ENCODE data around the gene PNMA5. TPM values are rescaled to one million over a fixed set of nuclear protein-coding genes. Genes with fewer than 3 reads are reported as not detected.
"Not testable (repeated sequence)": the region's sequence is repeated elsewhere in the genome, so short reads cannot be mapped to it uniquely, and the experiment has no call there.

PNMA5 gene
- total and polyA plus RNA-seq, 8 donors, result 0.07 to 0.17 (median 0.11) TPM; not detected in 2

GRCh38 chrX:153019166-153019565 lies 25.2 kb upstream of the PNMA5 start:
- H3K27me3 ChIP-seq, result no peaks in the 10 kb centered on the region
- intact Hi-C loops (cut with DNase I), result no loop called here
- no peak for DNase-seq
- no peak for TF ChIP-seq CTCF (IDR thresholded peaks at IDR 0.05)
- H3K27ac ChIP-seq, result no peak overlapping the region
- no peak overlapping the region for H3K4me3 ChIP-seq
- no peaks in the 10 kb centered on the region for H3K4me1 ChIP-seq
- no peaks in the 10 kb centered on the region for H3K9me3 ChIP-seq
- ATAC-seq, result no peak
- H3K36me3 ChIP-seq, result no peaks in the 10 kb centered on the region

DNA sequence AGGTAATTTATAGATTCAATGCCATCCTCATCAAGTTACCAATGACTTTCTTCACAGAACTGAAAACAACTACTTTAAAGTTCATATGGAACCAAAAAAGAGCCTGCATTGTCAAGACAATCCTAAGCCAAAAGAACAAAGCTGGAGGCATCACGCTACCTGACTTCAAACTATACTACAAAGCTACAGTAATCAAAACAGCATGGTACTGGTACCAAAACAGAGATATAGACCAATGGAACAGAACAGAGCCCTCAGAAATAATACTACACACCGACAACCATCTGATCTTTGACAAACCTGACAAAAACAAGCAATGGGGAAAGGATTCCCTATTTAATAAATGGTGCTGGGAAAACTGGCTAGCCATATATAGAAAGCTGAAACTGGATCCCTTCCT lies 23.3 kb upstream of the PNMA5 start:
- H3K27me3 ChIP-seq; H3K4me1 ChIP-seq; H3K9me3 ChIP-seq; H3K27ac ChIP-seq; H3K36me3 ChIP-seq; H3K4me3 ChIP-seq; intact Hi-C loops (cut with DNase I); ATAC-seq; DNase-seq: not testable (repeated sequence)

DNA sequence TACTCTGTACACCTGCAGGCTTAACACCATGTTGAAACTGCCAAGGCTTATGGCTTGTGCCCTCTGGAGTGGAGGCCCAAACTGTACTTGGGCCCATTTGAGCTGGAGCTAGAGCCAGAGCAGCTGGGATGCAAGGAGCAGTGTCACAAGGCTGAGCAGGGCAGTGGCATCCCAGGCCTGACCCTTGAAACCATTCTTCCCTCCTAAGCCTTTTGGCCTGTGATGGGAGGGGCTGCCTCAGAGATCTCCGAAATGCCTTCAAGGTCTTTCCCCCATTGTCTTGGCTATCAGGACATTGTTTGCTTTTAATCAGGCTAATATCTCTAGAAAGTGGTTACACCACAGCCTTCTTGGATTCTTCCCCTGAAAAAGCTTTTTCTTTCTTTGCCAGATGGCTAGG lies 10.9 kb upstream of the PNMA5 start:
- Histone ChIP-seq H3K4me1 (no peaks in the 10 kb centered on the region), H3K36me3 (no peaks in the 10 kb centered on the region), H3K27ac (no peak overlapping the region), H3K27me3 (no peaks in the 10 kb centered on the region), H3K9me3 (no peaks in the 10 kb centered on the region), H3K4me3 (no peak overlapping the region)
- DNase-seq (no peak), ATAC-seq (no peak)
- no peak for TF ChIP-seq CTCF (IDR thresholded peaks at IDR 0.05)
- intact Hi-C loops (cut with DNase I), result no loop called here

DNA sequence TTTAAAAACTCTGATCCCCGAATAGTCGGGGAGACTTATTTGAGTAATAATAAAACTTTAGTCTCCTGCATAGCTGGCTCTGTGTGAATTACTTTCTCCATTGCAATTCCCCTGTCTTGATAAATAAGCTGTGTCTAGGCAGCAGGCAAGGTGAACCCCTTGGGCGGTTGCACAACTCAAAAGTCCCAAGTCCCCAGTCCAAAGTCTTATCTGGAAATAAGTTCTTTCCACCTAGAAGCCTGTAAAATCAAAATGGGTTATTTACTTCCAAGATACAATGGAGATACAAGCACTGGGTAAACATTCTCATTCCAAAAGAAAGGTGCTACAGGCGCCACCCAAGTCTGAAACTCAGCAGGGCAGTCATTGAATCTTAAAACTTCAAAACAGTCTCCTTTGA lies 10.1 kb upstream of the PNMA5 start:
- H3K4me1 ChIP-seq, result no peaks in the 10 kb centered on the region
- TF ChIP-seq CTCF (IDR thresholded peaks at IDR 0.05), result no peak
- no peaks in the 10 kb centered on the region for H3K9me3 ChIP-seq
- intact Hi-C loops (cut with DNase I), result no loop called here
- no peaks in the 10 kb centered on the region for H3K27me3 ChIP-seq
- ATAC-seq, result no peak
- no peak for DNase-seq
- H3K4me3 ChIP-seq, result no peak overlapping the region
- no peak overlapping the region for H3K27ac ChIP-seq
- H3K36me3 ChIP-seq, result no peaks in the 10 kb centered on the region

GRCh38 chrX:153002182-153002581 lies 8.3 kb upstream of the PNMA5 start:
- ATAC-seq, H3K4me1 ChIP-seq: not testable (repeated sequence)

DNA sequence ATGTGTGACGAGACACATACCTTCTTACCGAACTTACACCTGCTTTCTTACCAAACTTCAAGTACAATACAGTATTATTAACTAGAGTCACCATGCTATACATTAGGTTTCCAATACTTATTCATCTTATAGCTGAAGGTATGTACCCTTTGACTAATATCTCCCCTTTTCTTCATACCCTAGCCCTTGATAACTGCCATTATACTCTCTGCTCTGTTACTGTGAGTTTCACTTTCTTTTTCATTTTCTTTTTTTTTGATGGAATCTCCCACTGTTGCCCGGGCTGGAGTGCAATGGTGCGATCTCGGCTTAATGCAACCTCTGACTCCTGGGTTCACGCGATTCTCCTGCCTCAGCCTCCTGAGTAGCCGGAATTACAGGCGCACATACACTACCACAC lies 3.4 kb upstream of the PNMA5 start:
- intact Hi-C loops (cut with DNase I), result no loop called here
- no peak for DNase-seq

More at GRCh38 chrX:153002182-153002581, 8.3 kb upstream of the PNMA5 start:
- intact Hi-C loops (cut with DNase I); DNase-seq; H3K36me3 ChIP-seq; H3K27ac ChIP-seq; H3K9me3 ChIP-seq; H3K27me3 ChIP-seq; H3K4me3 ChIP-seq: not testable (repeated sequence)

More for the DNA sequence above, 3.4 kb upstream of the PNMA5 start:
- Histone ChIP-seq H3K36me3 (no peaks in the 10 kb centered on the region), H3K4me3 (no peak overlapping the region), H3K27ac (no peak overlapping the region), H3K9me3 (no peaks in the 10 kb centered on the region), H3K4me1 (no peaks in the 10 kb centered on the region), H3K27me3 (no peaks in the 10 kb centered on the region)
- no peak for TF ChIP-seq CTCF (IDR thresholded peaks at IDR 0.05)
- ATAC-seq, result no peak
